ENCODE results near the gene OR5AR1.
"Not testable (repeated sequence)": the region's sequence is repeated elsewhere in the genome, so short reads cannot be mapped to it uniquely, and the experiment has no call there.

OR5AR1 gene

DNA sequence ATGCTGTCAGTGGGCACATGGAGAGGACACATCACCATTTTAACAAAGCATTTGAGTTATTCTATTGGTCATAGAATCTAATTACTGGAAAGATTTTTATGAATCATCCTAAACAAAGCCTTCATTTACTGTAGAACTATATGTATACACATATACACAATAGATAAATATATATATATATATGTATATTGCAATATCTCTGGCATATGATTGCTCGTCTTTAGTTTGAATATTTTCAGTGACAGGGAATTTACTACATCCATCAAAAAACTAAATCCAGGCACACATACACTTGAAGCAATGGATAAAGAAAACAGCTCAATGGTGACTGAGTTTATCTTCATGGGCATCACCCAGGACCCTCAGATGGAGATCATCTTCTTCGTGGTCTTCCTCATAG lies at the start of gene OR5AR1:
Gene OR5AR1 (plus strand): TSS at position 301 of the 400 bp plus-strand sequence. CDS start 0 bp downstream, at position 301.
- DNase-seq (ENCODE audit: low spot score): no peak

DNA sequence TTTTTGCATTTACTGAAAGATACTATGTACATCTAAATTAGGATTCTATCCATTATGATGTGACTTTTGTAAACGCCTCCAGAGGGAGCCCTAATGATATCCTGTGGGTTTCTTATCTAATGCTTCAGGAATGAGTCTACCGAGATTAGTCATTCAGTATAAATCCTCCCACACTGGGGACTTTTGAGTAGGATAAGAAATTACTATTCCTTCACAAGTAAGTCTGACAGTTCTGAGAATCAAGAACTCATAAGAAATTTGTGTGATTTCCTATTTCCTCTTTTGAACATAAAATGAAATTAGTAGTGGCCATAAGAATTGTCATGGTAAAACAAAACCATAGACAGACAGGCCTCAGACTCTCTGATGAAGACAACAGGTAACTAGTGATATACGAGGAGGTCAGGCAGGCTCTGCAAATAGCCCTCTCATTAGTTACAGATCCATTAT lies 38.8 kb upstream of the OR5AR1 start:
- DNase-seq (ENCODE audit: low spot score): no peak

DNA sequence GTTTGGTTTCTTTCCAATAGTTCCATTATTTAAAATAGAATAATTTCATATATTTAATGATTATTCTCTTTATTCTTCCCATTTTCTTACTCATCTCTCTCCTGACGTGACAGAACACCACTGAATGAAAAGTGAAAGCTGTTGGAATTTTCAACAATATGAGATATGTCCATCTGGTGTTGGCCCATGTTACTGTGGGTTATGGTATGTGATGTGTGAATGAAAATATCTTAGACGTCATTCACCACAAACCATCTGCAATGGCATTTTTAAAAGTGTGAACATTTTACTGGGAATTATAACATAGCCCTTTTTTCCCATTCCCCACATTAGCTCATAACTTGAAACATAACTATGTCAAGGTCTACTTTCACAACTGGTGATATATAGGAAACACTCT lies 37.5 kb upstream of the OR5AR1 start:
- DNase-seq (ENCODE audit: low spot score): no peak

DNA sequence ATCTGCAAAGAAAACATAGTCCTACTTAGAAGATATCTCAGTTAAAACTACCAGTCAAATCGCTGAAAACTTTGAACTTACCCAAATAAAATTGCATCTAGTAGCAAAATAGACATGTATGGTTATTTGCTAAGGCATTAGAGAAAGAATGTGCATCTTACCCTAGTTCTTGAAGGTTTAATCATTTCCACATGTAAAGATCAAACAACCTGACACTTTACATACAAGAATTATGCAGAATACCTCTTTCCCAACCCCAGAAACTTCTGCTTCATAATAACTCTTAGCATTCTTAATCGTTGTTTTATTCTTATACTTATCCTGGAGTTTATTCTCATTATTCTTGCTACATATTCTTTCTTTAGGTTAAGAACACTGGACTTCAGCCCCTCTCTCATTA lies 31.2 kb upstream of the OR5AR1 start:
- DNase-seq (ENCODE audit: low spot score): no peak

DNA sequence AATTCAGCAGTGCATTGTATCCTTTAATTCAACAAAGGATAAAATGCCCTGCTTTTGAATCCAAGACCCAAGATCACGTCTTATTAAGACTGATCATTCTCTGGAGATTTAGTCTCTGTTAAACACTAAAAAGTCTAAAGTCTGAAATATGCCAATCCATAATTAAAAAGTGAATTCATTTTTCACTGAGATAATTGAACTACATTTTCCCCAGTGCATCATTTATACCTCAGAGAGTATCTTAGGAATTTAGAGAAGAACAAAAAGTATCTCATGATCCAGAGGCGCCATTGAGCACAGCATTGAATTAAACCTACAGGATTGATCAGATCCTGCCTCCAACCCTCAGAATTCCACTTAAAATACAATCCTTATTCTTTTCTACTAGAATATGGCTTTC lies 26.6 kb upstream of the OR5AR1 start:
- no peak for DNase-seq (ENCODE audit: low spot score)

DNA sequence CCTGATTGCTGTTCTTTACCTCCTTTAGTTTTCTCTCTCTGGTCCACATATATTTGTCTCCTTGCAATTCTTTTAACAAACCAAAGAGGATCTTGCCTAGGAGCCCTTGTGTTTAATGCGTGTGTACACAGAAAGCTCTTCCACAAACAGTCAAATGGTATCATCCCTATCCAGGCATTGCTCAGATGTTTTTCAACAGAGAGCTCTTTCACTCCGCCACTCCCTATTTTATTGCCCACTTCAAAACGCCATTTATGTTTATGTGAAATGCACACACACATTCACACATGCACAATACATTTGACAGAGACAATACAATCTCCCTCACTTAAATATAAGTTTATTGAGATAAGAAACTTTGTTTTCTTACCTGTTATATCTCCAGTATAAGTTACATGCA lies 26.0 kb upstream of the OR5AR1 start:
- no peak for DNase-seq (ENCODE audit: low spot score)

DNA sequence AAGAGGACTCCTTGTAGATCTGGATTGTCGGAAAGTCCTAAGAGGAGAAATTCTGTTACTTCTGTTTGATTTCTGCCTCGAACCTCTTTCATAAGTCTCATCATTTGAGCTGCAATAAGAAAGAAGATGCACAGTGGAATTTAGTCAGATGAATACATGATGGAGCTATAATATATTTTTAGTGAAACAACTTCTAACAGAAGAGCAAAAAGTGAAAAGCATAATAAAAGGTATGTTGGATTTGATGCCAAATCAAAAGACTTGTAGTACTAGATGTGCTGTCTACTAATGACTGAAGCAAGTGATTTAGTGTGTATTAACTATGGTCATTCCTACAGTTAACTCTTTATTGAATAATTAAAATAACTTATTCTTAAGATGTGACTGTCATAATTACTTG lies 21.1 kb upstream of the OR5AR1 start, which contains the start of gene OR5AP2:
Gene OR5AP2 (minus strand): TSS at position 101 of the 400 bp plus-strand sequence. CDS start 0 bp downstream, at position 101.
- no peak for DNase-seq (ENCODE audit: low spot score)

DNA sequence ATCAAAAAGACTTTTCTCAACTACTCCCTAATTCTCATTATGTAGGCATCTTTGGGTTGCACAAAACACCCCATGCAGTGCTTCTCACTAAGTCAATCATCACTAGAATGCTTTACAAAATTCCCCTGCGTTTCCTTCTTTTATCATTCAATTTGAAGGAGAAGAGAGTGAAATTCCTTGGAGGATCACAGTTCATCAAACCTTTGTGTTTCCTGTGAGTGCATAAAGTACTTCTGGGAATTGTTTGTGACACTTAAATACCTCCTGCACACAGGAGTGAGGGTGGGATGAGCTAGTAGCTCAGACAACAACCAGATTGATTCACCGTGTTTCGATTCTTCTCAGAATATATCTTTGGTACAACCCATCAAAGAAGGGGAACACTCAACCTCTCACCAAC lies 3.7 kb upstream of the OR5AR1 start:
- DNase-seq (ENCODE audit: low spot score): no peak

DNA sequence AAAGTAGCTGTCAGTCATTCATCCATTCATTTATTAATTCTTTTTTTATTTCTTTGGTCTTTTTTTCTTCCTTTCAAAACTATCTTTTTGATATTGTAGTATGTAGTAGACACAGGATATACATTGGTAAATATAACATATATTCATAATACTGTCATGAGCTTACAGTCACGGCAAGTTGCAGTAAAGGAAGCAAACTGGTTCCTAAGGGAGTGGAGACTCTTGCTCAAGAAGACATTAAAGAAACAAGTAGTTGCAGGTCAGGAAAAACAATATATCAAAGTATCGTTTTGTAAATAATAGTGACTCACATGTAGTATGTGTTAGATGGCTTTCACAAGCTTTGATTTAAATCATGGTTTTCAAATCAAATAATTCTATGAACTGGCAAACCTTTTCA lies 7.5 kb downstream of the OR5AR1 start:
- DNase-seq (ENCODE audit: low spot score): no peak

DNA sequence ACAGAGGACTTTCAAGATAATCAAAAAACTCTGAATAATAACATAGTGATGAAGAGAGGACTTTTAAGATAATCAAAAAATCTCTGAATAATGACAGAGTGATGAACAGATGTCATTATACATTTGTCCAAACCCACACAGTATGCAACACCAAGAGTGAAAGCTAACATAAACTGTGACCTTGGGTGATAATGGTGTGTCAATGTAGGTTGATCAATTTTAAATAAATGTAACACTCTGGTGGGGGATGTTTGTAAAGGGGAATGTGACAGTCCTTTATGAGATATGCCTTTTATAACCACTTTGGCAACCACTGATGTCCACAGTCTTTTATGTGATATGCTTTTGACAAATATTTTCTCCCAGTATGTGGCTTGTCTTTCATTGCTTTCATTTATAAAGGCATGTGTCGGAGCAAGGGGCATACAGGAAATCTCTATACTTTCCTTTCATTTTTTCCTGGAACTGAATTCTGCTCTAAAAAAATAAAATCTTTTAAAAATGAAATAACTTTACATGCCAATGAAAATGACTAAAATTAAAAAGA lies 25.1 kb downstream of the OR5AR1 start:
- no peak for DNase-seq (ENCODE audit: low spot score)

DNA sequence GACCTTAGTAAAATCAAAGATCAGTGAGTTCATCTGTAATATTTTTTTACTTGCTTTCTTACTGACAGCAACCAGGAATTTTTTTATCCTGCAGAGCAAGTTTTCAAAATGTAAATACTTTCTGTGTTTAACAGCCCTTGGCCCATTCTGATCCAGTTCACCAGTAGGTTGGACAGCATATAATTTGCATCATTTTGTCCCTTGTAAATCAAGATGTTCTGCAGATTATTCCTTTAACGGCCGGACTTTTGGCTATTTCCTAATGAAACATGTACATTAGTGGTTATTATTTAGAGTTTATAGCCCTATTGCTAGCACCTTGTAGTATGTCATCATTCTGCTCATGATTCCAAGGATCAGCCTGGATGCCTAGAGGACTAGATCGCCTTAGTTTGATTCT lies 27.7 kb downstream of the OR5AR1 start:
- DNase-seq (ENCODE audit: low spot score): not testable (repeated sequence)

DNA sequence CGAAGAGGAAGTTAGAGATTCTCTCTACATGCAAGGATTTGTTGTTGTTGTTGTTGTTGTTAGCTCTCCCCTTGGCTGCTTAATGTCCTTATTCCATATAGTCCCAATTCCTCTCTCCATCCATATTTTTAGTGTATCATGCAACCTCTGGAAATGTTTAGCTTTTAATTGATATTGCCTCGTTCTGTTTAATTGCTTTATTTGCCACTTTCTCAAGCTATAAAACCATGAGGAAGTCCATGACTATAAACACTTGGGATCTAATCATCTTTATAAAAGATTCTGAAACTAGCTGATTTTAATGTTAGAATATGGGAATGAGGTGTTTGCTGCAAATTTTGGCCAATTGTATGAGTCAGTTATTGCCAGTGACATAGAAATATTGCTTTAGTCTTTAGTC lies 29.9 kb downstream of the OR5AR1 start:
- no peak for DNase-seq (ENCODE audit: low spot score)

DNA sequence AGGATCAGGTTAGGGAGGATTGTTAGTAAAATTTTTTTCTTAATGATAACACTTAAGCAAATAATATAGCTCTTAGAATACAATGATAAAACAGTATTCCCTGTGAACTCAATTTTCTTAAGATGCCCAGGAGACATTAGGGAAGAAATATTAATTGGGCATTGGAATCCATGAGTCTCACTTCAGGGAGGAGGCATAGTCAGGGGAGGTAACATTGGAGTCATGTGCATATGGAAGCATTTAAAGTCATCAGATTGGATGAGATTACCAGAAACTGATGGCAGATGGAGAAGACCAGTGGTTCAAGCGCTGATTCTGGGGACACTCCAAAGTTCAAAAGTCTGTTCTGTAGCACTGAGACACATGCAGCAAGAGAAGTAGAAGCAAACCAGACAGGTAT lies 35.3 kb downstream of the OR5AR1 start, which contains the start of gene OR9G1:
Gene OR9G1 (plus strand): TSS at position 301 of the 400 bp plus-strand sequence. CDS start 1,293 bp downstream, outside the sequence.
- DNase-seq (ENCODE audit: low spot score): no peak

DNA sequence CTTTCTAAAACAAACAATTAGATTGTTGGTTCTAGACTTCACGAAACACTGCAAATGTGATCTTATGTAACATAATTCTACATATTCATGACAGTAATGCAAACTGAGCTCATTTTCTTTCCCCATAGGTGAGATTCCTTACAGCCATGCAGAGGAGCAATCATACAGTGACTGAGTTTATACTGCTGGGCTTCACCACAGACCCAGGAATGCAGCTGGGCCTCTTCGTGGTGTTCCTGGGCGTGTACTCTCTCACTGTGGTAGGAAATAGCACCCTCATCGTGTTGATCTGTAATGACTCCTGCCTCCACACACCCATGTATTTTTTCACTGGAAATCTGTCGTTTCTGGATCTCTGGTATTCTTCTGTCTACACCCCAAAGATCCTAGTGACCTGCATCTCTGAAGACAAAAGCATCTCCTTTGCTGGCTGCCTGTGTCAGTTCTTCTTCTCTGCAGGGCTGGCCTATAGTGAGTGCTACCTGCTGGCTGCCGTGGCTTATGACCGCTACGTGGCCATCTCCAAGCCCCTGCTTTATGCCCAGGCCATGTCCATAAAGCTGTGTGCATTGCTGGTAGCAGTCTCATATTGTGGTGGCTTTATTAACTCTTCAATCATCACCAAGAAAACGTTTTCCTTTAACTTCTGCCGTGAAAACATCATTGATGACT lies 36.9 kb downstream of the OR5AR1 start:
- DNase-seq (ENCODE audit: low spot score): no peak

DNA sequence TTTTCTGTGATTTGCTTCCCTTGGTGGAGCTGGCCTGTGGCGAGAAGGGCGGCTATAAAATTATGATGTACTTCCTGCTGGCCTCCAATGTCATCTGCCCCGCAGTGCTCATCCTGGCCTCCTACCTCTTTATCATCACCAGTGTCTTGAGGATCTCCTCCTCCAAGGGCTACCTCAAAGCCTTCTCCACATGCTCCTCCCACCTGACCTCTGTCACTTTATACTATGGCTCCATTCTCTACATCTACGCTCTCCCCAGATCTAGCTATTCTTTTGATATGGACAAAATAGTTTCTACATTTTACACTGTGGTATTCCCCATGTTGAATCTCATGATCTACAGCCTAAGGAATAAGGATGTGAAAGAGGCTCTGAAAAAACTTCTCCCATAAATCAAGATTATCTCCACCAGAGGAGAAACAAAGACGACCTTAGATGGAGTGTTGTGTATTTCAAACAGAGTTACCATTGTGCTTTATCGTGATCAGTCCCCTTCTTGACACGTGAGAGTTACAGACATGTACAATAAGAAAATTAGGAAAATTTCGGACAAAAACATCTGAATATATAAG lies 37.5 kb downstream of the OR5AR1 start:
- DNase-seq (ENCODE audit: low spot score): no peak

DNA sequence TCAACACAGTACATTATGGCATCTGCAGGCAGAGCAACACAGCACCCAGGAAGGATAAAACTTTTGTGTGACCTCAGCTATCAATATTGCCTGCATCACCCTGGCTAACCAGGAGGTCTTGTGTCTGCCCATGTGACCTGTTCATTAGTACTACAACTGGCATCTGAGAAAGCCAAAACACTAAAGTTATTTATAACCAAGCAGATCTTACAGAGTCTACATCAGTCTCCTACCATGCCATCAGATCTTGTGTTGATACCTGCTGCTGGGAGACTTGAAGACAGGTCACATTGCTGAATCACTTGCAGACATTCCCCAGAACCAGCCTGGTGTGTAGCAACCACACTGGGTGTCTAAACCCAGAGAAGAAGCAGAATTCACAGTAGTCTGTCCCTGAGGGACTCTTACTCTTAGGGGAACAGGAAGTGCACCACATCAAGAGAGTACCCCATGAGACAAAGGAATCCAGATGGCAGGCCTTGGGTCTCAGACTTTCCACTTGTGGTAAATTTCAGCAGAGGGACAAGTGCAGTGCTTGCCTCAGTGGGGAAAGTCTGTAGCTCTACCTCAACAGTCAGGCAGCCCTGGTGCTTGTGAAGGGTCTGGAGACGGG lies 42.4 kb downstream of the OR5AR1 start:
- DNase-seq (ENCODE audit: low spot score): no peak

DNA sequence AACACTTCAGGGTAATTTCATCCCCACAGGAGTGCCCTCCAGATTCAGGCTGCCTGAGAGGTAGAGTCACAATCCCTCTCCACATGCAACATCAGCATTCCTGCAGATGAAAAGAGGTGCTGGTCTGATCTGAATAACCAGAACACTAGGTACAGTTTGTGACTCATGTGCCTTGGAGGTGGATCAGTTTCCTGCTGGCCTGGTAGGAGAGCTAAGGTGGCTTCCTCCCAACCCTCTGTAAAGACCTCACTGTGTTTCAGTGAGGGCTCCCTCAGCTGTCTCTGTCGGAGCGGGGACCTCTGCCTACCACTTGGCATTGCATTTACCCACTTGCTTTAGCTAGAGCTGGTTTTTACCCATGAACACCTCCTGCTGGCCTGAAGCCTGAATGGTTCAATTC lies 43.0 kb downstream of the OR5AR1 start:
- DNase-seq (ENCODE audit: low spot score): no peak

DNA sequence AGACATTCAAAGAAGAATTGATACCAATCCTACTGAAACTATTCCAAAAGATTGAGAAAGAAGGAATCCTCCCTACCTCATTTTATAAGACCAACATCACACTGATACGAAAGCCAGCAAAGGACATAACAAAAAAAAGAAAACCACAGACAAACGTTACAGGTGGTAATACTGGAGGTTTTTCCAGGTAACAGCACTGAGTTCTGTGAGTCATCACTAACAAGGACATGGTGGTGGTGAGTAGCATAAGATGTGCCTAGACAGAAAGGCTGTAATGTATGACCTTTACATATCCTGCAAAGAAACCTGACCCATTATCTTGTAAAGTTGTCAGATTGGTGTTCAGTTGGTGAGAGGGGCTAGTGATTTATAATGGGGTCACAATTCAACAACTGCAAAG lies 50.7 kb downstream of the OR5AR1 start:
- DNase-seq (ENCODE audit: low spot score): no peak
